WTC11 (cell line): Measurements from ENCODE around the gene BRMS1L. TPM values are rescaled to one million over a fixed set of nuclear protein-coding genes. Genes with fewer than 3 reads are reported as not detected.

Experiments
- ATAC-seq: fragments of 200-7000 bp; cut with Tn5 transposase; 2 replicates; pipeline ENCODE4 v1.10.0; 2021; ENCODE audit warnings: mild to moderate bottlenecking, moderate library complexity
- CTCF ChIA-PET: fragments of 300-600 bp; sonication (Branson Sonifier 250); formaldehyde crosslinking; loops from one replicate; lab custom pipeline; 2021; ENCODE audit warnings: antibody characterized with exemption; lab: Charles Lee
- POLR2A ChIA-PET: fragments of 350-600 bp; sonication (Branson Sonifier 250); formaldehyde crosslinking; loops from one replicate; lab custom pipeline; 2021; ENCODE audit warnings: antibody characterized with exemption; lab: Charles Lee
- DNase-seq: peaks from one replicate; pipeline ENCODE4 v3.0.0; 2021; ENCODE audit warnings: low spot score
- H3K27ac Mint-ChIP-seq: 2 replicates; pipeline ENCODE4 v1.8.0; 2021; ENCODE audit warnings: mixed read lengths
- H3K27me3 Mint-ChIP-seq: 2 replicates; pipeline ENCODE4 v1.8.0; 2021; ENCODE audit warnings: low read depth, mild to moderate bottlenecking, moderate library complexity, mixed read lengths
- H3K36me3 Mint-ChIP-seq: 2 replicates; pipeline ENCODE4 v1.8.0; 2021; ENCODE audit warnings: mixed read lengths
- H3K4me1 Mint-ChIP-seq: 2 replicates; pipeline ENCODE4 v1.8.0; 2022; ENCODE audit warnings: mixed read lengths
- H3K4me3 Mint-ChIP-seq: 2 replicates; pipeline ENCODE4 v1.8.0; 2021; ENCODE audit warnings: mild to moderate bottlenecking, moderate library complexity, mixed read lengths
- H3K9me3 Mint-ChIP-seq: 2 replicates; pipeline ENCODE4 v1.8.0; 2021; ENCODE audit warnings: mixed read lengths
- AFF4 ChIP-seq: sonication (generic); formaldehyde crosslinking; IDR thresholded peaks from 2 replicates; pipeline ENCODE4 v1.8.1; 2023; ENCODE audit warnings: mild to moderate bottlenecking, missing genetic modification reagents, borderline replicate concordance
- FOXK1 ChIP-seq: sonication (generic); formaldehyde crosslinking; IDR thresholded peaks from 2 replicates; pipeline ENCODE4 v1.8.0; 2022; ENCODE audit warnings: mild to moderate bottlenecking, moderate library complexity, missing genetic modification reagents
- HMGXB4 ChIP-seq: sonication (generic); formaldehyde crosslinking; IDR thresholded peaks from 2 replicates; pipeline ENCODE4 v1.8.1; 2023; ENCODE audit warnings: mild to moderate bottlenecking, moderate library complexity, missing genetic modification reagents
- NFYB ChIP-seq: sonication (generic); formaldehyde crosslinking; conservative IDR thresholded peaks from 2 replicates; pipeline ENCODE4 v1.8.0; 2022; ENCODE audit warnings: low read depth, missing genetic modification reagents
- NR1H2 ChIP-seq: sonication (generic); formaldehyde crosslinking; IDR thresholded peaks from 2 replicates; pipeline ENCODE4 v1.9.0; 2021; ENCODE audit warnings: mild to moderate bottlenecking, moderate library complexity, missing genetic modification reagents
- PREB ChIP-seq: sonication (generic); formaldehyde crosslinking; IDR thresholded peaks from 2 replicates; pipeline ENCODE4 v1.8.1; 2022; ENCODE audit warnings: mild to moderate bottlenecking, missing genetic modification reagents, moderate library complexity, borderline replicate concordance
- PRRX2 ChIP-seq: fragments of 250-450 bp; sonication (Bioruptor Pico); IDR thresholded peaks from 2 replicates; pipeline ENCODE4 v1.8.0; 2021; ENCODE audit warnings: mild to moderate bottlenecking
- SOX15 ChIP-seq: fragments of 250-450 bp; sonication (Bioruptor Pico); IDR thresholded peaks from 2 replicates; pipeline ENCODE4 v1.9.0; 2021; ENCODE audit warnings: mild to moderate bottlenecking
- ZBTB43 ChIP-seq: sonication (generic); formaldehyde crosslinking; IDR thresholded peaks from 2 replicates; pipeline ENCODE4 v1.8.1; 2023; ENCODE audit warnings: mild to moderate bottlenecking, missing genetic modification reagents
- ZMAT4 ChIP-seq: fragments of 250-450 bp; sonication (Bioruptor Pico); IDR thresholded peaks from 2 replicates; pipeline ENCODE4 v1.9.0; 2021; ENCODE audit warnings: mild to moderate bottlenecking
- ZNF512 ChIP-seq: sonication (generic); formaldehyde crosslinking; IDR thresholded peaks from 2 replicates; pipeline ENCODE4 v1.8.1; 2022; ENCODE audit warnings: missing genetic modification reagents, borderline replicate concordance
- ZNF532 ChIP-seq: fragments of 250-450 bp; sonication (Bioruptor Pico); IDR thresholded peaks from 2 replicates; pipeline ENCODE4 v1.9.0; 2021; ENCODE audit warnings: mild to moderate bottlenecking, borderline replicate concordance
- ZSCAN18 ChIP-seq: fragments of 250-450 bp; sonication (Bioruptor Pico); IDR thresholded peaks from 2 replicates; pipeline ENCODE4 v2.1.2; 2022; ENCODE audit warnings: mild to moderate bottlenecking, moderate library complexity
- total RNA-seq: library from RNA; stranded (reverse); gene quantifications from 3 replicates; pipeline ENCODE4 v1.2.3, GENCODE V29; 2021

Gene BRMS1L
- total RNA-seq, 1 experiment from 2014 or later, result 12.1 TPM

GRCh38 chr14:35826218-35826951, at the start of gene BRMS1L (continued):
- TF ChIP-seq AFF4 (no peak; the same call in 1 of the 2 replicates), PREB (CRISPR knock-in tag) (peak; percentile 81; the same call in 1 of the 2 replicates), FOXK1 (CRISPR knock-in tag) (peak; percentile 80), ZSCAN18 (CRISPR knock-in tag) (no peak)

GRCh38 chr14:35776823-35777222, 49.3 kb upstream of the BRMS1L start:
- Mint-ChIP-seq H3K9me3 (peaks cover 18% of the 10 kb centered on the region), H3K27me3 (no peaks in the 10 kb centered on the region), H3K4me3 (no peak overlapping the region), H3K27ac (no peak overlapping the region), H3K36me3 (no peaks in the 10 kb centered on the region), H3K4me1 (no peaks in the 10 kb centered on the region)
- no peak for DNase-seq
- ChIA-PET POLR2A (interaction anchor here (0.6 kb wide), 1 partner anchor 10 kb away, joined by 3 read pairs; no protein-coding TSS in a partner anchor), CTCF (no interaction called here)
- no peak for ATAC-seq
- TF ChIP-seq ZNF512 (no peak), NFYB (no peak), ZNF532 (CRISPR knock-in tag) (no peak), PRRX2 (CRISPR knock-in tag) (no peak), NR1H2 (CRISPR knock-in tag) (no peak), HMGXB4 (CRISPR knock-in tag) (no peak), ZBTB43 (CRISPR knock-in tag) (no peak), ZMAT4 (no peak), FOXK1 (CRISPR knock-in tag) (no peak), AFF4 (no peak), SOX15 (no peak)
